NB4 (cell line): Measurements from ENCODE around the gene AMBN.

Experiments
- DNase-seq: peaks from one replicate; pipeline ENCODE4 v3.0.0; 2010; ENCODE audit warnings: low read depth
- H3K4me3 ChIP-seq: one replicate; pipeline ENCODE4 v1.5.1; 2011; ENCODE audit warnings: mild to moderate bottlenecking, low read depth, low read length, moderate library complexity
- CTCF ChIP-seq: IDR thresholded peaks from one replicate; pipeline ENCODE4 v1.5.1; 2012; ENCODE audit warnings: low read depth, low read length
- MAX ChIP-seq: IDR thresholded peaks from 2 replicates; pipeline ENCODE4 v1.6.1; 2011; ENCODE audit warnings: low read depth, low read length
- MYC ChIP-seq: IDR thresholded peaks from 2 replicates; pipeline ENCODE4 v1.6.1; 2011; ENCODE audit warnings: low read depth, low read length
- POLR2A ChIP-seq: IDR thresholded peaks from 2 replicates; pipeline ENCODE4 v1.6.1; 2011; ENCODE audit warnings: mild to moderate bottlenecking; ENCODE audit not compliant: insufficient read length; ENCODE audit errors: extremely low read depth

The AMBN gene

GRCh38 chr4:70586841-70587240 is 5.2 kb upstream of the AMBN start:
- TF ChIP-seq MAX = no peak
- TF ChIP-seq CTCF = no peak
- H3K4me3 ChIP-seq = no peak overlapping the region
- no peak for DNase-seq

- no peak for TF ChIP-seq MAX
- TF ChIP-seq CTCF = no peak
- no peak for TF ChIP-seq POLR2A
- TF ChIP-seq MYC = no peak
- no peak for DNase-seq
Measured at GRCh38 chr4:70589785-70590184, 2.3 kb upstream of the AMBN start.

DNA sequence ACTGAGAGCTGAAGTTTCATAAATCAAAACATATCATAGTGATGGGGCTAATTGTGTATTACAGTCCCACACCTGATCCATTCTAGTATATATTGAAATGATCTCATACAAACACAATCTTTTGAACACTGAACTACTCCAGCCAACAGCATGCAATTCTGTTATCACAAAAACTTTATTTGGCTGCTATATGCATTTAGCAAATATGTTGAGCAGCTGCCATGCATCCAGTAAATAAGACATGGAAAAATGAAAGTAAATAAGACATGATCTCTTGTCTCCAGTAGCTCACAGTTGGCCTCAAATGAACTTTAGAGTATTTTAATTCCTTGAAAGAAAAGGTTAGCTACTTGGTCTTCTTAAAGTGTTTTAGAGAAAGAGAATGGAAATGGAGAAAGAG is 2.1 kb downstream of the AMBN start:
- H3K4me3 ChIP-seq = no peak overlapping the region
- DNase-seq = no peak
- TF ChIP-seq POLR2A (no peak), MAX (no peak), CTCF (no peak), MYC (no peak)

More at GRCh38 chr4:70589785-70590184, 2.3 kb upstream of the AMBN start:
- no peak overlapping the region for H3K4me3 ChIP-seq

GRCh38 chr4:70600305-70600704 is 8.2 kb downstream of the AMBN start:
- no peak for TF ChIP-seq POLR2A
- TF ChIP-seq MAX = no peak
- no peak for TF ChIP-seq MYC
- TF ChIP-seq CTCF = no peak
- no peak for DNase-seq
- no peak overlapping the region for H3K4me3 ChIP-seq

GRCh38 chr4:70600977-70601376 is 8.9 kb downstream of the AMBN start:
- no peak for DNase-seq
- TF ChIP-seq CTCF (no peak), MAX (no peak), MYC (no peak), POLR2A (no peak)
- no peak overlapping the region for H3K4me3 ChIP-seq

GRCh38 chr4:70601422-70602039 is 9.5 kb downstream of the AMBN start:
- peak; percentile 81 for DNase-seq
- H3K4me3 ChIP-seq = no peak overlapping the region
- TF ChIP-seq MYC = no peak
- no peak for TF ChIP-seq POLR2A
- TF ChIP-seq CTCF = peak; percentile 84
- TF ChIP-seq MAX = no peak
